Measurements from ENCODE around the gene PSEN2.

The PSEN2 gene

GRCh38 chr1:226934483-226935237 is 64.2 kb downstream of the PSEN2 start:
- Histone ChIP-seq H3K9ac (ENCODE audit: low read depth, low read length) (no peak overlapping the region), H3K4me1 (ENCODE audit: insufficient read depth, low read length) (peaks cover 12% of the 10 kb centered on the region; the same call in 1 of the 2 replicates), H3K27me3 (ENCODE audit: insufficient read depth, low read length) (no peaks in the 10 kb centered on the region), H3K36me3 (ENCODE audit: insufficient read depth, low read depth, low read length) (no peaks in the 10 kb centered on the region), H3K9me3 (ENCODE audit: insufficient read depth, low read depth, low read length) (peaks cover 5% of the 10 kb centered on the region), H3K4me3 (ENCODE audit: low read length) (no peak overlapping the region), H3K27ac (ENCODE audit: low read length) (no peak overlapping the region)

DNA sequence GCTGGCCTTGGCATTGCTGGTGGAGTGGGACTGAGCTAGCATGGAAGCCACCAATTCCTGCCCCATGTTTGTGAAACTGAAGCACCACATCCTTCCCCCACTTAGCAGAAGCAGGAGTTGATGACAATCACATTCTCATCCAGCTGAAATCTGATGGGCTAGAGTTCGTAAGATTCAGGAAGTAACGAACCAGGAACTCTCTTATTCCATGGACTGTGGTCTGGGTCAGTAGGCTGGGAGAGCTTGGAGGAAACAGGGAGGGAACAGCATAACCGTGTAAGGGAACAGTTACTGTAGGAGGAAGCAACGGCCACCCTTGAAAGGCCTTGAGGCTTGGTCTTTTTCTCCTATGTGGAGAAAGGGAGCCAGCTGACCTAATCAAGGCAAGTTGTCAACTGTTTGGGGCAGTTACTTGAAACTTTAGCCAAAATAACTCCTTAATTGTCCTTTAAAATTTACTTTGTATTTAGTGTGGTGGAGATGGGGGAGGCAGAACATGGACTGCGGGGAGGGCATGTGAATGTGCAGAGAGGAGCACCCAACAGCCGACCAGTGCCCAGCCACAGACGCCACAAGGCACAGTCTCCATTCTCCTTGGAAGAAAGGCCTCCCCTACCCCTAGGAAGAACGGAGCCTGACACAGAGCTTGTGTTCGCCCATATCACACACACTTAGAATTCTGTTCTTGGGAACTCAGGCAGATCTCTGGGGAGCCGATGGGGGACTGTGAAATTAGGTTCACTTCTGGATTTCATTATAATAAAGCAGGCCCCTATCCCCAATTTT is 67.7 kb downstream of the PSEN2 start:
- no peaks in the 10 kb centered on the region for H3K36me3 ChIP-seq (ENCODE audit: insufficient read depth, low read depth, low read length)
- H3K4me3 ChIP-seq (ENCODE audit: low read length): peak overlapping the region; percentile 79; the same call in 1 of the 2 replicates
- H3K27me3 ChIP-seq (ENCODE audit: insufficient read depth, low read length): peaks cover 9% of the 10 kb centered on the region
- peaks cover 16% of the 10 kb centered on the region; the same call in 1 of the 2 replicates for H3K4me1 ChIP-seq (ENCODE audit: insufficient read depth, low read length)
- H3K9ac ChIP-seq (ENCODE audit: low read depth, low read length): peak overlapping the region; percentile 96; the same call in 1 of the 2 replicates
- H3K27ac ChIP-seq (ENCODE audit: low read length): no peak overlapping the region
- peaks cover 5% of the 10 kb centered on the region for H3K9me3 ChIP-seq (ENCODE audit: insufficient read depth, low read depth, low read length)

DNA sequence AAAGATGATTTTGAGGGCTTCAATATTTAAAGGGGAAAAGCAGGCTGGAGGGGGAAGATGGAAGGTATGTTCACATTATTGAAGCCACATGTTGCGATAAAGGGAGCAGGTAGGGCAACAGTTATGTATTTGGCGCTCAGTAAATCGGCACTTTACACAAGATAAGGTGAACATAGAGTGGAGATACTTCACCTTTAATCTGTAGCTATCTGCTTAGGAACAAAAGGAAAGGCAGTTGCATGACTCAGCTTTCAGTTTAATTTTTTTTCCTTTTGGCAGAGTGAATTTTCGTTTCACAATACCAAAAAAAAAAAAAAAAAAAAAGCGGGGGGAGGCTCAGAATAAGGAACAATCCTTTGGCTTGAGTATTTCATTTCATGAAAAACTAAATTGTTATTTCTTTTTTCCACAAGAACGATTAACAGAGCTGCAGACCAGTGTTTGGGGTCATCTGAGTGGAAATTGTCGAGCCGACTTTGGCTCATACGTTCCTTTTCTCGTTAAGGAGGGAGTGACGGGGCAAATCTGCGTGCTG is 68.6 kb downstream of the PSEN2 start:
- Histone ChIP-seq H3K9me3 (ENCODE audit: insufficient read depth, low read depth, low read length) (peaks cover 5% of the 10 kb centered on the region), H3K27me3 (ENCODE audit: insufficient read depth, low read length) (peaks cover 9% of the 10 kb centered on the region), H3K36me3 (ENCODE audit: insufficient read depth, low read depth, low read length) (no peaks in the 10 kb centered on the region), H3K4me1 (ENCODE audit: insufficient read depth, low read length) (peaks cover 16% of the 10 kb centered on the region; the same call in 1 of the 2 replicates), H3K27ac (ENCODE audit: low read length) (peak overlapping the region; percentile 94), H3K4me3 (ENCODE audit: low read length) (peak overlapping the region; percentile 79), H3K9ac (ENCODE audit: low read depth, low read length) (peak overlapping the region; percentile 96; the same call in 1 of the 2 replicates)

DNA sequence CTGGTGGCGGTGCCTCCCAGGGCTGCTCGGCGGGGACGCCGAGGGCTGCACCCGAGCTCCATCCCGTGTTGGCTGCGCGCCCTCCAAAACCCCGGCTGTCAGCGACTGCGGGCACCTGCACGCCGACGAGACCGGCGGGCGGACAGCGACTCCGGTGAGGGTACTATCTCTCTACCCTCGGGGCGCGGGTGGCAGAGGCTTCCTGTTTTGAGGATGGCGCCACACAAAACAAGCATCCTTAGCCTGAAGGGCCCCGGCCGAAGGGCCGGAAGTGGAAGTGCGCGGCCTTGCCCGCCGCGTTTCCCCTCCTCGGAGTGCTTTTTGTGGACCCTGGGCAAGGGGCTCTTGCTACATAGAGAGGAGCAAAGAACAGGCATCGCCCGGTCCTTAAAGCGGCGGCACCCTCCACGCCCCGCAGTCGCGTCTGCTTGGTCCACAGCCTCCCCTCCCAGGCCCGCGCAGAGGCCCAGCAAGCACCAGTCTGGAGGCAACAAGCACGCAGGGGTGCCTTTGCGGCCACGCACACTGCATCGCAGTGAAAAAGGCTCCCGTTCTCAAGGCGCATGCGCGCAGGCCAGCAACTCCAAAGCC is 69.1 kb downstream of the PSEN2 start:
- peak overlapping the region; percentile 79 for H3K4me3 ChIP-seq (ENCODE audit: low read length)

GRCh38 chr1:226940029-226940805 is 69.8 kb downstream of the PSEN2 start, which contains the start of gene COQ8A:
Gene COQ8A (plus strand): TSS chr1:226940294. CDS start chr1:226961386, 21,092 bp downstream.
- Histone ChIP-seq H3K27me3 (ENCODE audit: insufficient read depth, low read length) (peaks cover 9% of the 10 kb centered on the region), H3K9ac (ENCODE audit: low read depth, low read length) (peak within 1 kb of the TSS; percentile 96), H3K9me3 (ENCODE audit: insufficient read depth, low read depth, low read length) (no peaks in the 10 kb centered on the region), H3K36me3 (ENCODE audit: insufficient read depth, low read depth, low read length) (no peaks in the 10 kb centered on the region), H3K4me1 (ENCODE audit: insufficient read depth, low read length) (peaks cover 16% of the 10 kb centered on the region; the same call in 1 of the 2 replicates), H3K27ac (ENCODE audit: low read length) (peak within 1 kb of the TSS; percentile 94), H3K4me3 (ENCODE audit: low read length) (peak within 1 kb of the TSS; percentile 79)

More for the DNA sequence above, 69.1 kb downstream of the PSEN2 start:
- Histone ChIP-seq H3K4me1 (ENCODE audit: insufficient read depth, low read length) (peaks cover 16% of the 10 kb centered on the region; the same call in 1 of the 2 replicates), H3K9ac (ENCODE audit: low read depth, low read length) (peak overlapping the region; percentile 96), H3K27ac (ENCODE audit: low read length) (peak overlapping the region; percentile 94), H3K9me3 (ENCODE audit: insufficient read depth, low read depth, low read length) (peaks cover 3% of the 10 kb centered on the region), H3K27me3 (ENCODE audit: insufficient read depth, low read length) (peaks cover 9% of the 10 kb centered on the region), H3K36me3 (ENCODE audit: insufficient read depth, low read depth, low read length) (no peaks in the 10 kb centered on the region)

GRCh38 chr1:226940806-226941067 is 70.3 kb downstream of the PSEN2 start:
- peak overlapping the region; percentile 76 for H3K4me3 ChIP-seq (ENCODE audit: low read length)
- peaks cover 9% of the 10 kb centered on the region for H3K27me3 ChIP-seq (ENCODE audit: insufficient read depth, low read length)
- H3K9ac ChIP-seq (ENCODE audit: low read depth, low read length): peak overlapping the region; percentile 57; the same call in 1 of the 2 replicates
- no peak overlapping the region for H3K27ac ChIP-seq (ENCODE audit: low read length)
- H3K9me3 ChIP-seq (ENCODE audit: insufficient read depth, low read depth, low read length): no peaks in the 10 kb centered on the region
- H3K4me1 ChIP-seq (ENCODE audit: insufficient read depth, low read length): peaks cover 16% of the 10 kb centered on the region; the same call in 1 of the 2 replicates
- H3K36me3 ChIP-seq (ENCODE audit: insufficient read depth, low read depth, low read length): no peaks in the 10 kb centered on the region

- no peaks in the 10 kb centered on the region for H3K36me3 ChIP-seq (ENCODE audit: insufficient read depth, low read depth, low read length)
- H3K27ac ChIP-seq (ENCODE audit: low read length): no peak overlapping the region
- 0 out of 2 replicates have a peak overlapping the region, but pooled peaks have one; percentile 26 for H3K9ac ChIP-seq (ENCODE audit: low read depth, low read length)
- H3K4me1 ChIP-seq (ENCODE audit: insufficient read depth, low read length): peaks cover 16% of the 10 kb centered on the region; the same call in 1 of the 2 replicates
- H3K4me3 ChIP-seq (ENCODE audit: low read length): no peak overlapping the region
- H3K27me3 ChIP-seq (ENCODE audit: insufficient read depth, low read length): peaks cover 9% of the 10 kb centered on the region
- H3K9me3 ChIP-seq (ENCODE audit: insufficient read depth, low read depth, low read length): no peaks in the 10 kb centered on the region
These were observed 72.0 kb downstream of the PSEN2 start for GRCh38 chr1:226942392-226942791.

DNA sequence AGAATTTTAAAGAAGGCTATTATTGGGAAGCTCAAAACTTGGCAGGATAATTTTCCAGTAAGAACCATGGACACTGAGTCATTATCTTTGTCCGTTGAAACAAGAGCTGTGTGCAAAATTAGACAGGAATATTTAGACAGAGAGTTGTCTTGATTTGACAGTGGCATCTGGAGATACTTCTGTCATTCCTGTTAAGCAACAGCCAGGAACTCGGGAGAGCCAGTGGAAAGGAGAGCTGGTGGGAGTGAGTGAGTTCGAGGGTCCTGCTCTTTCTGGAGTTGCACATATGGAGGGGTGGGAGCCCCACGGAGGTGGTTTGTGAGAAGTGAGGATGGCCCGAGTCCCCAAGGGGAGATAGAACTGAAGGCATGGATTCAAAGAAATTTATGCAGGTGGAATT is 72.7 kb downstream of the PSEN2 start:
- Histone ChIP-seq H3K9ac (ENCODE audit: low read depth, low read length) (no peak overlapping the region), H3K27ac (ENCODE audit: low read length) (no peak overlapping the region), H3K4me1 (ENCODE audit: insufficient read depth, low read length) (peaks cover 14% of the 10 kb centered on the region; the same call in 1 of the 2 replicates), H3K9me3 (ENCODE audit: insufficient read depth, low read depth, low read length) (no peaks in the 10 kb centered on the region), H3K4me3 (ENCODE audit: low read length) (no peak overlapping the region), H3K36me3 (ENCODE audit: insufficient read depth, low read depth, low read length) (no peaks in the 10 kb centered on the region), H3K27me3 (ENCODE audit: insufficient read depth, low read length) (peaks cover 9% of the 10 kb centered on the region)

DNA sequence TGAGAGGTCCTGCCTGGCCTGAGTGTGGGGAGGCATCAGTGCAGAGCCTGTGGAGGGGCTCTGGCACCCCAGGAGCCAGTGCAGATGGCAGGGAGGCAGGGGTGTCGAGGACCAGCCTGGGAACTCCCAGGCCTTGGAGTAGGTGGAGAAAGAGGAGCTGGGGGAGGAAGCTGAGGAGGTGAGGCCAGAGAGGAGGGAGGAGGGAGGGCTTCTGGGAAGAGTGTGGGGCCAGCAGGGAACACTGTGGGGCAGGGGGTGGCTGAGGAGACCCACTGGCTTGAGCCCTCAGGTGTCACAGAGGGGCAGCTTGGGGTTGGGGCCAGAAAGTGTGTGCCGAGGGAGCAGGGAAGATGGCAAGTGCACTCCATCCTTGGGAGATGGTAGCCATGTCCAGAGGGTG is 73.5 kb downstream of the PSEN2 start:
- Histone ChIP-seq H3K9me3 (ENCODE audit: insufficient read depth, low read depth, low read length) (no peaks in the 10 kb centered on the region), H3K9ac (ENCODE audit: low read depth, low read length) (no peak overlapping the region), H3K4me1 (ENCODE audit: insufficient read depth, low read length) (peaks cover 6% of the 10 kb centered on the region; the same call in 1 of the 2 replicates), H3K27me3 (ENCODE audit: insufficient read depth, low read length) (peaks cover 9% of the 10 kb centered on the region), H3K27ac (ENCODE audit: low read length) (no peak overlapping the region), H3K36me3 (ENCODE audit: insufficient read depth, low read depth, low read length) (no peaks in the 10 kb centered on the region), H3K4me3 (ENCODE audit: low read length) (no peak overlapping the region)

GRCh38 chr1:226945106-226945857 is 74.9 kb downstream of the PSEN2 start:
- H3K27ac ChIP-seq (ENCODE audit: low read length): no peak overlapping the region
- no peak overlapping the region for H3K9ac ChIP-seq (ENCODE audit: low read depth, low read length)
- peaks cover 3% of the 10 kb centered on the region; the same call in 1 of the 2 replicates for H3K4me1 ChIP-seq (ENCODE audit: insufficient read depth, low read length)
- H3K4me3 ChIP-seq (ENCODE audit: low read length): no peak overlapping the region
- H3K9me3 ChIP-seq (ENCODE audit: insufficient read depth, low read depth, low read length): no peaks in the 10 kb centered on the region
- no peaks in the 10 kb centered on the region for H3K36me3 ChIP-seq (ENCODE audit: insufficient read depth, low read depth, low read length)
- H3K27me3 ChIP-seq (ENCODE audit: insufficient read depth, low read length): peaks cover 9% of the 10 kb centered on the region

All from iPS-20b (cell line).